Memory B cell (primary cell): ENCODE measurements around the gene ANKLE1.
A peak's percentile ranks its signal among the peaks of the same experiment; 100 is the strongest.
"Not testable (repeated sequence)": the region's sequence is repeated elsewhere in the genome, so short reads cannot be mapped to it uniquely, and the experiment has no call there.

Experiments
- ATAC-seq: fragments of 150-1000 bp; cut with Tn5 transposase; 2 replicates; pipeline ENCODE4 v1.10.0; 2021; ENCODE audit warnings: low read depth, mild to moderate bottlenecking, moderate library complexity
- DNase-seq, 2 donors: peaks; one replicate each; pipeline ENCODE4 v3.0.0; 2022; ENCODE audit warnings: low spot score in 2 of 2
- H3K27ac Mint-ChIP-seq: one replicate; pipeline ENCODE4 v1.8.0; 2022; ENCODE audit warnings: mild to moderate bottlenecking, moderate library complexity, mixed read lengths
- H3K27me3 Mint-ChIP-seq: one replicate; pipeline ENCODE4 v1.8.0; 2022; ENCODE audit warnings: mixed read lengths
- H3K36me3 Mint-ChIP-seq: one replicate; pipeline ENCODE4 v1.8.0; 2022; ENCODE audit warnings: mild to moderate bottlenecking, mixed read lengths
- H3K4me1 Mint-ChIP-seq: one replicate; pipeline ENCODE4 v1.8.0; 2022; ENCODE audit warnings: mixed read lengths
- H3K4me3 Mint-ChIP-seq: one replicate; pipeline ENCODE4 v1.8.0; 2022; ENCODE audit warnings: mild to moderate bottlenecking, moderate library complexity, mixed read lengths
- H3K9me3 Mint-ChIP-seq: one replicate; pipeline ENCODE4 v1.8.0; 2022; ENCODE audit warnings: mixed read lengths

ANKLE1 gene

GRCh38 chr19:17260842-17261325 lies 20.8 kb upstream of the ANKLE1 start:
- peak; percentile 90 to 91 for DNase-seq
- H3K27ac Mint-ChIP-seq: no peak overlapping the region

GRCh38 chr19:17262557-17262956 lies 19.1 kb upstream of the ANKLE1 start:
- H3K4me1 Mint-ChIP-seq: peaks cover 10% of the 10 kb centered on the region

More at GRCh38 chr19:17260842-17261325, 20.8 kb upstream of the ANKLE1 start:
- Mint-ChIP-seq H3K27me3 (no peaks in the 10 kb centered on the region), H3K9me3 (no peaks in the 10 kb centered on the region), H3K36me3 (no peaks in the 10 kb centered on the region), H3K4me3 (no peak overlapping the region), H3K4me1 (peaks cover 10% of the 10 kb centered on the region)
- ATAC-seq: peak; percentile 100

DNA sequence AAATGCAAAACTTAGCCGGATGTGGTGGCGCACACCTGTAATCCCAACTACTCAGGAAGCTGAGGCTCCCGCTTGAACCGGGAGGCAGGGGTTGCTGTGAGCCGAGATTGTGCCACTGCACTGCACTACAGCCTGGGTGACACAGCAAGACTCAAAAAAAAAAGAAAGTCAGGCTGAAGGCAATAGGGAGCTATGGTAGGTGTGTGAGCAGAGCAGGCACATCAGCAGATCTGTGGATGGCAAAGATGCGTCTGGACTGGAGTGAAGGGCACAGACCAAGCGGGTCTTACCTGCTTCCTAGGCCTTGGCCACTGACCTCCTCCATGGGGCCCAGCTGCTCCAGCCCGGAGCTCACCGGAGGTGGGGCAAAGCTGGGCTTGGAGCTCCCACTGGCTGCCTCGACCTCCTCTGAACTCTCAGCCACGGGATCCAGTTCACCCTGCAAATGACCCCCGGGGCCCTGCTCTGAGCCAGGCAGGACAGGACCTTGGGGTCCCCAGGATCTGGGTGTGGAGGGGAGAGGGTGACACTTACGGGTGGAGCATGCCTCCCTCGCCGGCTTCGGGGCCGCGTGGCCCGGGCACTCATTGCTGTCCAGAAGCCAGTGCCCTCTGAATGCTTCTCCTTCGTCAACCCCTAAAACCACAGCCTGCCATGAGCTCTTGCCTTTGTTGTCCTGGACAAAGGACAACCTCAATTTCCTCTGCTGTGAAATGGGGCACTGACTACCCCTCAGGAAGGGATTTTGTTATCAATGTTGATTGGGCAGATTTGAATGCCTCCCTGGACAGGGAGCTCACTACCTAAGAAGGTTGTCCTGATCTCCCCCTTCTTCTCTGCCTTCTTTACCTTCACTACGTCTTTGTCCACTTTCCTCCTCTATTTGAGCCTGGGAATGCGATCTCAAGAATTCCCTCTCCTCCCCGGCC lies 17.7 kb upstream of the ANKLE1 start:
- Mint-ChIP-seq H3K36me3 (no peaks in the 10 kb centered on the region), H3K27ac (no peak overlapping the region), H3K27me3 (no peaks in the 10 kb centered on the region), H3K4me1 (peaks cover 12% of the 10 kb centered on the region), H3K4me3 (no peak overlapping the region), H3K9me3 (no peaks in the 10 kb centered on the region)
- no peak for DNase-seq
- no peak for ATAC-seq

More at GRCh38 chr19:17262557-17262956, 19.1 kb upstream of the ANKLE1 start:
- H3K27ac Mint-ChIP-seq: no peak overlapping the region
- no peaks in the 10 kb centered on the region for H3K27me3 Mint-ChIP-seq
- ATAC-seq (no peak), DNase-seq (no peak)
- H3K36me3 Mint-ChIP-seq: no peaks in the 10 kb centered on the region
- no peak overlapping the region for H3K4me3 Mint-ChIP-seq
- no peaks in the 10 kb centered on the region for H3K9me3 Mint-ChIP-seq

DNA sequence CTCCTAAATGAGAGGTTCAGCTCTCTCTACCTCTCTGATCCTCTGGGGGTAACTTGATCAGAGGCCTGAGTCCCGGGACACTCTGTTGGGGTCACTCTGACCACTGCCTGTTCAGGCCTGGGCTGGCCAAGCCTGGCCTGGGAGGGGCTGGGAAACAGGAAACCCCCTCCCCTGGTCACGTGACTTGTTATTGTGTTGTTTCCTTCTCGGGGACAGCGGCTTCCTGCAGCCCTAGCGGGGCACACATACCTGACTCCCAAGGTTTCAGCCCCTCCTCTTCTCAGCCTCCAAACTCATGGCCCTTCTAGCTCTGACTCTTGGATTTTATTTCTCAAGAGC lies 17.1 kb upstream of the ANKLE1 start, which contains the start of gene USHBP1:
Gene USHBP1, minus strand, starts transcription at position 105 of the 339 bp plus-strand sequence. CDS start 446 bp downstream, outside the sequence.
- no peak for ATAC-seq

GRCh38 chr19:17266026-17266425 lies 15.7 kb upstream of the ANKLE1 start:
- no peak overlapping the region for H3K27ac Mint-ChIP-seq
- DNase-seq (no peak), ATAC-seq (no peak)
- H3K4me1 Mint-ChIP-seq: peaks cover 8% of the 10 kb centered on the region
- H3K4me3 Mint-ChIP-seq: peak overlapping the region; percentile 37
- no peaks in the 10 kb centered on the region for H3K27me3 Mint-ChIP-seq
- H3K36me3 Mint-ChIP-seq: peaks cover 2% of the 10 kb centered on the region
- H3K9me3 Mint-ChIP-seq: no peaks in the 10 kb centered on the region

More for the DNA sequence above, 17.1 kb upstream of the ANKLE1 start, which contains the start of gene USHBP1:
- Mint-ChIP-seq H3K9me3 (no peaks in the 10 kb centered on the region), H3K4me3 (no peak within 1 kb of the TSS), H3K36me3 (no peaks in the 10 kb centered on the region), H3K27ac (no peak within 1 kb of the TSS), H3K4me1 (peaks cover 12% of the 10 kb centered on the region), H3K27me3 (no peaks in the 10 kb centered on the region)
- no peak for DNase-seq

- peak overlapping the region; percentile 72 for H3K4me3 Mint-ChIP-seq
- no peaks in the 10 kb centered on the region for H3K9me3 Mint-ChIP-seq
- H3K27ac Mint-ChIP-seq: peak overlapping the region; percentile 66
- H3K4me1 Mint-ChIP-seq: peaks cover 7% of the 10 kb centered on the region
- peaks cover 6% of the 10 kb centered on the region for H3K36me3 Mint-ChIP-seq
- ATAC-seq (peak; percentile 23), DNase-seq (no peak)
- H3K27me3 Mint-ChIP-seq: no peaks in the 10 kb centered on the region
Measured at GRCh38 chr19:17266589-17266974, 15.1 kb upstream of the ANKLE1 start.

- Mint-ChIP-seq H3K27me3 (no peaks in the 10 kb centered on the region), H3K4me3 (peak within 1 kb of the TSS; percentile 72), H3K27ac (peak within 1 kb of the TSS; percentile 66), H3K4me1 (peaks cover 7% of the 10 kb centered on the region), H3K9me3 (no peaks in the 10 kb centered on the region), H3K36me3 (peaks cover 7% of the 10 kb centered on the region)
- DNase-seq (peak; percentile 84 to 96), ATAC-seq (peak; percentile 83)
Measured at GRCh38 chr19:17266975-17267788, 14.5 kb upstream of the ANKLE1 start, which contains the start of gene BABAM1. Gene BABAM1, plus strand, starts transcription at chr19:17267443. Its CDS starts 1,364 bp downstream, at chr19:17268807.

GRCh38 chr19:17268754-17269153 lies 12.9 kb upstream of the ANKLE1 start:
- Mint-ChIP-seq H3K9me3 (no peaks in the 10 kb centered on the region), H3K4me3 (peak overlapping the region; percentile 46), H3K27ac (no peak overlapping the region), H3K27me3 (no peaks in the 10 kb centered on the region), H3K36me3 (peaks cover 8% of the 10 kb centered on the region), H3K4me1 (peaks cover 7% of the 10 kb centered on the region)
- DNase-seq: no peak
- no peak for ATAC-seq

DNA sequence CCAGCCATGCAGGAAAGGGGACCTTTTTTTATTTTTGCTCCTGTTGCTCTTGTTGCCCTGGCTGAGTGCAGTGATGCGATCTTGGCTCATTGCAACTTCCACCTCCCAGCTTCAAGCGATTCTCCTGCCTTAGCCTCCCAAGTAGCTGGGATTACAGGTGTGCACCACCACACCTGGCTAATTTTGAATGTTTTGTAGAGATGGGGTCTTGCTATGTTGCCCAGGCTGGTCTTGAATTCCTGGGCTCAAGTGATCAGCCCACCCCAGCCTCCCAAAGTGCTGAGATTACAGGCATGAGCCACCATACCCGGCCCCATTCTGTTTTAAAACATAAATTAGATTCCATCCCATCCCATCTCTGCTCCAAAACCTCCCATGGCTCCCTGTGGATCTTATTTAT lies 6.8 kb upstream of the ANKLE1 start:
- peaks cover 26% of the 10 kb centered on the region for H3K36me3 Mint-ChIP-seq
- not testable (repeated sequence) for H3K27me3 Mint-ChIP-seq, DNase-seq, H3K4me1 Mint-ChIP-seq, H3K27ac Mint-ChIP-seq, H3K4me3 Mint-ChIP-seq, H3K9me3 Mint-ChIP-seq, ATAC-seq

GRCh38 chr19:17275441-17276175 lies 6.1 kb upstream of the ANKLE1 start:
- no peaks in the 10 kb centered on the region for H3K4me1 Mint-ChIP-seq
- ATAC-seq: no peak

GRCh38 chr19:17279436-17279835 lies 2.3 kb upstream of the ANKLE1 start:
- DNase-seq: no peak
- no peak overlapping the region for H3K27ac Mint-ChIP-seq
- H3K27me3 Mint-ChIP-seq: no peaks in the 10 kb centered on the region
- H3K9me3 Mint-ChIP-seq: no peaks in the 10 kb centered on the region
- H3K4me1 Mint-ChIP-seq: peaks cover 8% of the 10 kb centered on the region
- no peak for ATAC-seq
- peaks cover 18% of the 10 kb centered on the region for H3K36me3 Mint-ChIP-seq
- H3K4me3 Mint-ChIP-seq: no peak overlapping the region

More at GRCh38 chr19:17275441-17276175, 6.1 kb upstream of the ANKLE1 start:
- H3K9me3 Mint-ChIP-seq: no peaks in the 10 kb centered on the region
- no peaks in the 10 kb centered on the region for H3K27me3 Mint-ChIP-seq
- no peak overlapping the region for H3K27ac Mint-ChIP-seq
- H3K4me3 Mint-ChIP-seq: no peak overlapping the region
- peaks cover 24% of the 10 kb centered on the region for H3K36me3 Mint-ChIP-seq
- DNase-seq: no peak

DNA sequence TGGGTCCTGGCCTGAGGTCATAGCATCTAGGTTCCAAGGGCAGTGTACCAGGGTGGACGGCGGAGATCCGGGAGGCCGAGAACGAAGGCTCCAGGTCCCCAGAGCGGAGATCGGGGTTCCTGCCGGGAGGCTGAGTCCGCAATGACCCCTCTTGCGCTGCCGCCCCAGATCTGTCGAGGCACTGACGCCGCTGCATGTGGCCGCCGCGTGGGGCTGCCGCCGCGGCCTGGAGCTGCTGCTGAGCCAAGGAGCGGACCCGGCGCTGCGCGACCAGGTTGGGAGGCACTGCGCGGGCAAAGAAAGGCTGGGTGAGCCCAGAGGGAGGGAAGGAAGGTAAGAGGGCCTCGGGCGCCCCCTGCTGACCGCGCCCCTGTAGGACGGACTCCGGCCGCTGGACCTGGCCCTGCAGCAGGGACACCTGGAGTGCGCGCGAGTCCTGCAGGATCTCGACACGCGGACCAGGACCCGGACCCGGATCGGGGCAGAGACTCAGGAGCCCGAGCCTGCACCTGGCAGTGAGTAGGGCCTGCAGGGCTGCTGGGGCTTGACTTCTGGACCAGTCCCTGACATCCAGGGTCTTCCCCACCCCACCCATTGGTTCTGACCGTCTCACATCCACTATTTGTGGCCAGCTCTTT lies 906 bp downstream of the ANKLE1 start:
- DNase-seq: peak; percentile 78 to 84
- Mint-ChIP-seq H3K27me3 (no peaks in the 10 kb centered on the region), H3K9me3 (no peaks in the 10 kb centered on the region), H3K36me3 (peaks cover under 1% of the 10 kb centered on the region), H3K4me1 (peaks cover 8% of the 10 kb centered on the region), H3K27ac (no peak overlapping the region), H3K4me3 (peak overlapping the region; percentile 87)
- peak; percentile 84 for ATAC-seq

DNA sequence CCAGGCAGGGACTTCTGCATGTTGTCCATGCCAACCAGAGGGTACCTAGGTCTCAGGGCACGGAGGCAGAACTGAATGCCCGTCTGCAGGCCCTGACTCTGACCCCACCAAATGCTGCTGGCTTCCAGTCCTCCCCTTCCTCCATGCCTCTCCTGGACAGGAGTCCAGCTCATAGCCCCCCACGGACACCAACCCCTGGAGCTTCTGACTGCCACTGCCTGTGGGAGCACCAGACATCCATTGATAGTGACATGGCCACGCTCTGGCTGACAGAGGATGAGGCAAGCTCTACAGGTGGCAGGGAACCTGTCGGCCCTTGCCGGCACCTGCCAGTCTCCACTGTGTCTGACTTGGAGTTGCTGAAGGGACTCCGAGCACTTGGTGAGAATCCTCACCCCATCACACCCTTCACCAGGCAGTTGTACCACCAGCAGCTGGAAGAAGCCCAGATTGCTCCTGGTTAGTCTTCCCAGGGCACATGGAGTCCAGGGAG lies 1.8 kb downstream of the ANKLE1 start:
- H3K4me1 Mint-ChIP-seq: peaks cover 8% of the 10 kb centered on the region
- H3K4me3 Mint-ChIP-seq: peak overlapping the region; percentile 48

More for the DNA sequence above, 1.8 kb downstream of the ANKLE1 start:
- Mint-ChIP-seq H3K9me3 (no peaks in the 10 kb centered on the region), H3K27ac (no peak overlapping the region), H3K27me3 (no peaks in the 10 kb centered on the region), H3K36me3 (no peaks in the 10 kb centered on the region)
- ATAC-seq (no peak), DNase-seq (no peak)
